RWPE1 (cell line): Measurements from ENCODE around the gene ATF3.

Source experiments
- CTCF ChIA-PET: fragments of 350-600 bp; sonication (Branson Sonifier 250); formaldehyde crosslinking; extraction: SDS; loops from one replicate; lab custom pipeline; 2021; lab: Yijun Ruan, JAX
- POLR2A ChIA-PET: fragments of 400-600 bp; formaldehyde crosslinking; extraction: SDS; loops from one replicate; lab custom pipeline; 2020; ENCODE audit warnings: antibody characterized with exemption; ENCODE audit not compliant: low non-redundant PET; lab: Yijun Ruan, JAX
- DNase-seq: peaks from one replicate; pipeline ENCODE4 v3.0.0; 2012; ENCODE audit warnings: low spot score
- H3K27ac ChIP-seq: fragments of 450-650 bp; 2 replicates; pipeline ENCODE4 v1.5.1; 2017
- CTCF ChIP-seq: fragments of 450-650 bp; conservative IDR thresholded peaks from 2 replicates; pipeline ENCODE4 v1.5.1; 2017; ENCODE audit warnings: low read depth, mild to moderate bottlenecking

ATF3 gene

GRCh38 chr1:212607206-212607912, 1.2 kb upstream of the ATF3 start:
- TF ChIP-seq CTCF = no peak

GRCh38 chr1:212607913-212608391, 609 bp upstream of the ATF3 start:
- CTCF ChIA-PET = interaction anchor here (0.5 to 1.9 kb wide), 5 partner anchors 131 to 314 kb away, joined by 3 to 17 read pairs (median 5); no protein-coding TSS in a partner anchor
- no peak for DNase-seq
- POLR2A ChIA-PET = interaction anchor here (1.0 to 1.2 kb wide), 2 partner anchors 11 to 123 kb away, joined by 3 to 4 read pairs; no protein-coding TSS in a partner anchor
- TF ChIP-seq CTCF = no peak
- H3K27ac ChIP-seq = peak overlapping the region; percentile 91

More at GRCh38 chr1:212607206-212607912, 1.2 kb upstream of the ATF3 start:
- ChIA-PET POLR2A (interaction anchor here (1.2 kb wide), 1 partner anchor 11 kb away, joined by 4 read pairs; no protein-coding TSS in a partner anchor), CTCF (interaction anchor here (0.6 to 0.9 kb wide), 4 partner anchors 90 to 144 kb away, joined by 3 to 7 read pairs (median 4); no protein-coding TSS in a partner anchor)
- no peak for DNase-seq
- peak overlapping the region; percentile 91 for H3K27ac ChIP-seq

- peak; percentile 58 for TF ChIP-seq CTCF
- H3K27ac ChIP-seq = peak overlapping the region; percentile 91
- POLR2A ChIA-PET = interaction anchor here (0.7 to 1.0 kb wide), 2 partner anchors 114 to 124 kb away, joined by 3 read pairs; no protein-coding TSS in a partner anchor
- CTCF ChIA-PET = interaction anchor here (0.6 to 1.9 kb wide), 6 partner anchors 35 to 359 kb away, joined by 3 to 17 read pairs (median 3); no protein-coding TSS in a partner anchor
- DNase-seq = peak; percentile 33
Measured at GRCh38 chr1:212608959-212609700, 569 bp downstream of the ATF3 start.

- DNase-seq = no peak
- ChIA-PET CTCF (interaction anchor here (0.6 to 1.9 kb wide), 5 partner anchors 36 to 360 kb away, joined by 3 to 17 read pairs (median 3); no protein-coding TSS in a partner anchor), POLR2A (no interaction called here)
- peak overlapping the region; percentile 91 for H3K27ac ChIP-seq
- TF ChIP-seq CTCF = no peak
Measured at GRCh38 chr1:212609701-212610574, 1.4 kb downstream of the ATF3 start.

- DNase-seq = no peak
- ChIA-PET POLR2A (no interaction called here), CTCF (no interaction called here)
- no peak overlapping the region for H3K27ac ChIP-seq
- TF ChIP-seq CTCF = no peak
Measured at GRCh38 chr1:212610575-212610967, 2.0 kb downstream of the ATF3 start.
